Panc1 (cell line): ENCODE data around the gene SGIP1. TPM values are rescaled to one million over a fixed set of nuclear protein-coding genes. Genes with fewer than 3 reads are reported as not detected.

Experiments used
- ATAC-seq: fragments of 200-7000 bp; cut with Tn5 transposase; 2 replicates; pipeline ENCODE4 v1.9.1; 2020; ENCODE audit warnings: mild to moderate bottlenecking, moderate library complexity
- BruUV-seq: library from RNA; stranded (reverse); fragments of 400-500 nt; replicated peaks from 2 replicates; lab custom pipeline; 2021; lab: Mats Ljungman, UMichigan
- CTCF ChIA-PET: fragments of 300-600 bp; sonication (Branson Sonifier 250); formaldehyde crosslinking; loops from one replicate; lab custom pipeline; 2022; ENCODE audit warnings: antibody characterized with exemption; lab: Charles Lee
- POLR2A ChIA-PET: fragments of 300-600 bp; sonication (Branson Sonifier 250); formaldehyde crosslinking; loops from one replicate; lab custom pipeline; 2022; ENCODE audit warnings: antibody characterized with exemption; lab: Charles Lee
- DNase-seq: peaks from one replicate; pipeline ENCODE4 v3.0.0-alpha.2; 2010; ENCODE audit warnings: low read depth, low spot score
- H3K27ac ChIP-seq: 2 replicates; pipeline ENCODE4 v1.5.1; 2011; ENCODE audit warnings: mild to moderate bottlenecking, low read length, inconsistent platforms
- H3K27me3 ChIP-seq: fragments of 200-500 bp; sonication (Bioruptor generic); 2 replicates; pipeline ENCODE4 v1.6.0; 2014; ENCODE audit warnings: low read length, inconsistent platforms; ENCODE audit not compliant: control insufficient read depth, insufficient read depth
- H3K36me3 ChIP-seq: fragments of 200-500 bp; sonication (Bioruptor generic); 2 replicates; pipeline ENCODE4 v1.5.1; 2014; ENCODE audit warnings: inconsistent platforms, mild to moderate bottlenecking, low read length, moderate library complexity; ENCODE audit not compliant: control insufficient read depth, insufficient read depth
- H3K4me1 ChIP-seq: 2 replicates; pipeline ENCODE4 v1.5.1; 2011; ENCODE audit warnings: inconsistent platforms, mild to moderate bottlenecking, low read length, moderate library complexity; ENCODE audit not compliant: control insufficient read depth, insufficient read depth
- H3K4me3 ChIP-seq, 2 experiments: 2 replicates each; pipeline ENCODE4 v1.5.1; 2011 to 2012; ENCODE audit warnings: low read depth in 2 of 2, low read length in 2 of 2, mild to moderate bottlenecking in 2 of 2, inconsistent platforms in 1 of 2, moderate library complexity in 1 of 2
- H3K9me3 ChIP-seq: fragments of 200-500 bp; sonication (Bioruptor generic); 2 replicates; pipeline ENCODE4 v1.5.1; 2014; ENCODE audit warnings: low read depth, mild to moderate bottlenecking, inconsistent platforms, low read length, moderate library complexity; ENCODE audit not compliant: control insufficient read depth, insufficient read depth
- POLR2AphosphoS5 ChIP-seq: IDR thresholded peaks from 2 replicates; pipeline ENCODE4 v1.6.1; 2012; ENCODE audit warnings: mild to moderate bottlenecking, low read depth, low read length, moderate library complexity
- REST ChIP-seq, 2 experiments: IDR thresholded peaks; 2 replicates each; pipeline ENCODE4 v1.6.1; 2011 to 2012; ENCODE audit warnings: low read depth in 2 of 2, control low read depth in 1 of 2, low read length in 1 of 2, mild to moderate bottlenecking in 1 of 2, moderate library complexity in 1 of 2; ENCODE audit not compliant: insufficient read depth in 1 of 2
- SIN3A ChIP-seq: IDR thresholded peaks from 2 replicates; pipeline ENCODE4 v1.6.1; 2012; ENCODE audit warnings: low read depth, mild to moderate bottlenecking, low read length, moderate library complexity, borderline replicate concordance; ENCODE audit not compliant: insufficient read depth
- TCF7L2 ChIP-seq: IDR thresholded peaks from 2 replicates; pipeline ENCODE4 v1.6.1; 2011; ENCODE audit warnings: mild to moderate bottlenecking, low read depth, low read length, inconsistent platforms
- in situ Hi-C: cut with HindIII; loops from 2 replicates; pipeline ENCODE4 v1.10.0; 2016; ENCODE audit warnings: low sequenced_read_pairs, low pct_unique_long_range_greater_than_20kb
- intact Hi-C: fragments of 100-400 bp; cut with micrococcal nuclease; formaldehyde crosslinking; loops from one replicate; pipeline ENCODE4 v1.10.0; 2022; ENCODE audit not compliant: unreplicated experiment
- total RNA-seq: library from RNA; stranded (reverse); gene quantifications from one replicate; pipeline ENCODE4 v1.2.1, GENCODE V29; 2021; ENCODE audit not compliant: unreplicated experiment
- TF ChIP-seq, protein P1 (sequence below): fragments of 450-650 bp; IDR thresholded peaks from 2 replicates; pipeline ENCODE4 v1.5.1; 2017; ENCODE audit warnings: mild to moderate bottlenecking

Gene SGIP1
- total RNA-seq, 1 experiment from 2014 or later, result 1.6 TPM

DNA sequence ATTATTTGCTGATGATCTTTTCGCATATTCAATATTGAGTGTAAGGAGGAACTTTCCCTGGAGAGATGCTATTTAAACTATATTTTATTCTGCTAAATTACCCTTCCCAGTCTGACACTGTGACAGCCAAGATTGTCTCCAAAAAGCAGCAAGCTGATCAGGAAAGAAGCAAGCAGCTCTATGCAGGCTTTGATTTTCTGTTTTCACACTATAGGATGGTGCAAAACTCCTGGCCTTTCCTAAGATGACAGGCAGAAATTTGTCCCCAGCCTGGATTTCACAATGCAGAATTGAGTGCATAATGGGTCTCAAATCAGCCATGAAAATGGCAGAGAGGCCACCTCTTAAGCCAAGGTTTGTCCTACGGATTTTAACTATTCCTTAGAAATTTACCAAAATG, 1.1 kb downstream of the SGIP1 start:
- no peak for ATAC-seq
- Histone ChIP-seq H3K4me1 (peaks cover 5% of the 10 kb centered on the region; the same call in 1 of the 2 replicates), H3K4me3 (peak overlapping the region; percentile 43 to 58; a peak in 3 of 4 replicates), H3K9me3 (no peaks in the 10 kb centered on the region), H3K36me3 (no peaks in the 10 kb centered on the region), H3K27ac (no peak overlapping the region), H3K27me3 (peaks cover 4% of the 10 kb centered on the region; the same call in 1 of the 2 replicates)
- intact Hi-C loops (no loop called here), in situ Hi-C loops (no loop called here)
- no peak for DNase-seq
- POLR2A ChIA-PET, result no interaction called here
- no peak for TF ChIP-seq REST (IDR thresholded peaks at IDR 0.05; ENCODE audit: insufficient read depth in 1 of 2, low read depth in 2 of 2, low read length in 1 of 2)
- CTCF ChIA-PET, result no interaction called here
- no TSS peak for BruUV-seq

DNA sequence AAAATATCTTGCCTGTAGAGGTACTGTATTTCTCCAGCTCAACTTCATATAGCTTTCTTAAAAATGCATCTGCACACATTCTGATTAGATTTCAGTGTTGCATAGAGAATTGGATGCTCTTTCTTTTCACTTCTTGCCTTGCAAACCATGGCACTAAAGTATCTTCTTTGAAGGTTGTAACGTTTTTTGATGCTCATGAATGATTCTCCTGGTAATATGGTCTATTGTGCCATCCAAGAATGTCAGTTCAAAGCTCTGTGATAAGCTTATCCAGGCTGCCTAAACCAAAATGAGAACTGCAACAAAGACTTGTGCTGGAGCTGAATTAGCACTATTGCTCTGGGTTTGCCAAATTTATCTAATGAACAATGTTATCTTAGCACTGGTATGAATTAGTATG, 1.9 kb downstream of the SGIP1 start:
- no TSS peak for BruUV-seq
- Histone ChIP-seq H3K9me3 (no peaks in the 10 kb centered on the region), H3K27ac (no peak overlapping the region), H3K4me1 (peaks cover 5% of the 10 kb centered on the region; the same call in 1 of the 2 replicates), H3K36me3 (no peaks in the 10 kb centered on the region), H3K27me3 (peaks cover 4% of the 10 kb centered on the region; the same call in 1 of the 2 replicates), H3K4me3 (peak overlapping the region; percentile 43 to 58; a peak in 3 of 4 replicates)
- ChIA-PET CTCF (no interaction called here), POLR2A (no interaction called here)
- intact Hi-C loops, result no loop called here
- in situ Hi-C loops, result no loop called here
- TF ChIP-seq SIN3A (no peak), POLR2AphosphoS5 (no peak), REST (IDR thresholded peaks at IDR 0.05; ENCODE audit: insufficient read depth in 1 of 2, low read depth in 2 of 2, low read length in 1 of 2) (no peak), TCF7L2 (no peak)
- TF ChIP-seq, protein P1, sequence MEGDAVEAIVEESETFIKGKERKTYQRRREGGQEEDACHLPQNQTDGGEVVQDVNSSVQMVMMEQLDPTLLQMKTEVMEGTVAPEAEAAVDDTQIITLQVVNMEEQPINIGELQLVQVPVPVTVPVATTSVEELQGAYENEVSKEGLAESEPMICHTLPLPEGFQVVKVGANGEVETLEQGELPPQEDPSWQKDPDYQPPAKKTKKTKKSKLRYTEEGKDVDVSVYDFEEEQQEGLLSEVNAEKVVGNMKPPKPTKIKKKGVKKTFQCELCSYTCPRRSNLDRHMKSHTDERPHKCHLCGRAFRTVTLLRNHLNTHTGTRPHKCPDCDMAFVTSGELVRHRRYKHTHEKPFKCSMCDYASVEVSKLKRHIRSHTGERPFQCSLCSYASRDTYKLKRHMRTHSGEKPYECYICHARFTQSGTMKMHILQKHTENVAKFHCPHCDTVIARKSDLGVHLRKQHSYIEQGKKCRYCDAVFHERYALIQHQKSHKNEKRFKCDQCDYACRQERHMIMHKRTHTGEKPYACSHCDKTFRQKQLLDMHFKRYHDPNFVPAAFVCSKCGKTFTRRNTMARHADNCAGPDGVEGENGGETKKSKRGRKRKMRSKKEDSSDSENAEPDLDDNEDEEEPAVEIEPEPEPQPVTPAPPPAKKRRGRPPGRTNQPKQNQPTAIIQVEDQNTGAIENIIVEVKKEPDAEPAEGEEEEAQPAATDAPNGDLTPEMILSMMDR, result no peak
- no peak for DNase-seq
- ATAC-seq, result no peak
